Suppressor macrophage (primary cell): ENCODE measurements around the gene SARS2.
"Not testable (repeated sequence)": the region's sequence is repeated elsewhere in the genome, so short reads cannot be mapped to it uniquely, and the experiment has no call there.

Experiments
- DNase-seq, 4 experiments: peaks; one replicate each; pipeline ENCODE4 v3.0.0-alpha.2; 2020 to 2022
- total RNA-seq, 17 experiments: gene quantifications; one replicate each; lab custom pipeline; 2026; ENCODE audit warnings: mixed read lengths in 6 of 17, inconsistent platforms in 3 of 17; lab: John Stamatoyannopoulos, UW

SARS2 gene
- total RNA-seq: 0.59 to 3.9 (median 1.4) reads per million in 17 experiments

GRCh38 chr19:38929929-38930775 is at the start of gene SARS2:
Gene SARS2 (minus strand): TSS chr19:38930763. CDS start chr19:38930736, 27 bp downstream.
- peak; percentile 96 to 97 (median 97) for DNase-seq

GRCh38 chr19:38979812-38980211 is 49.2 kb upstream of the SARS2 start:
- no peak for DNase-seq

- DNase-seq: no peak
Measured at GRCh38 chr19:38978326-38978689, 47.7 kb upstream of the SARS2 start.

GRCh38 chr19:38977445-38978325 is 47.1 kb upstream of the SARS2 start:
- DNase-seq: peak in 3 of 4 experiments; percentile 2 to 7 (median 5)

- DNase-seq: no peak
Measured at GRCh38 chr19:38975861-38976271, 45.3 kb upstream of the SARS2 start.

GRCh38 chr19:38975214-38975860 is 44.8 kb upstream of the SARS2 start, which contains the start of gene FBXO17:
Gene FBXO17 (minus strand): TSS chr19:38975742. CDS start chr19:38950319, 25,423 bp downstream.
- DNase-seq: no peak

- no peak for DNase-seq
Measured at GRCh38 chr19:38974624-38975213, 44.2 kb upstream of the SARS2 start.

- DNase-seq: no peak
Measured at GRCh38 chr19:38971672-38972071, 41.1 kb upstream of the SARS2 start.

- no peak for DNase-seq
Measured at GRCh38 chr19:38970664-38971532, 40.3 kb upstream of the SARS2 start.

- not testable (repeated sequence) for DNase-seq
Measured at GRCh38 chr19:38966149-38966548, 35.6 kb upstream of the SARS2 start.

GRCh38 chr19:38964738-38965137 is 34.2 kb upstream of the SARS2 start:
- DNase-seq: no peak

GRCh38 chr19:38959618-38960017 is 29.1 kb upstream of the SARS2 start:
- DNase-seq: no peak

- DNase-seq: no peak
Measured at GRCh38 chr19:38958301-38958700, 27.7 kb upstream of the SARS2 start.

GRCh38 chr19:38956264-38956663 is 25.7 kb upstream of the SARS2 start:
- DNase-seq: no peak

GRCh38 chr19:38953677-38954076 is 23.1 kb upstream of the SARS2 start:
- no peak for DNase-seq

- DNase-seq: peak; percentile 53 to 71 (median 61)
Measured at GRCh38 chr19:38952395-38953165, 22.0 kb upstream of the SARS2 start.

GRCh38 chr19:38951187-38951586 is 20.6 kb upstream of the SARS2 start:
- DNase-seq: no peak

GRCh38 chr19:38949580-38950367 is 19.2 kb upstream of the SARS2 start:
- DNase-seq: peak; percentile 73 to 90 (median 78)

GRCh38 chr19:38946229-38947010 is 15.9 kb upstream of the SARS2 start:
- DNase-seq: no peak
